Measurements from ENCODE around the gene CCT5.

DNA sequence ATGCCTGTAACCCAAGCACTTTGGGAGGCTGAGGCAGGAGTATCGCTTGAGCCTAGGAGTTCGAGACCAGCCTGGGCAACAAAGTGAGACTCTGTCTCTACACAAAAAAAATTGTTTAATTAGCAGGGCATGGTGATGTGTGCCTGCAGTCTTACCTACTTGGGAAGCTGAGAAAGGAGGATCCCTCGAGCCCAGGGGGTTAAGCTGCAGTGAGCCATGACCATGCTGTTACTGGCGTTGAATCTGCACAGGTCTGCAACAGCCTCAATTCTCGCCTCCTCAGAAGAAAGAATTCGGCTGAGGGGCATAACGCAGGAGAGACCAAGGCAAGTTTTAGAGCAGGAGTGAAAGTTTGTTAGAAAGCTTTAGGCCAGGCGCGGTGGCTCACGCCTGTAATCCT, 18.0 kb downstream of the CCT5 start:
- TF ChIP-seq, protein P1, sequence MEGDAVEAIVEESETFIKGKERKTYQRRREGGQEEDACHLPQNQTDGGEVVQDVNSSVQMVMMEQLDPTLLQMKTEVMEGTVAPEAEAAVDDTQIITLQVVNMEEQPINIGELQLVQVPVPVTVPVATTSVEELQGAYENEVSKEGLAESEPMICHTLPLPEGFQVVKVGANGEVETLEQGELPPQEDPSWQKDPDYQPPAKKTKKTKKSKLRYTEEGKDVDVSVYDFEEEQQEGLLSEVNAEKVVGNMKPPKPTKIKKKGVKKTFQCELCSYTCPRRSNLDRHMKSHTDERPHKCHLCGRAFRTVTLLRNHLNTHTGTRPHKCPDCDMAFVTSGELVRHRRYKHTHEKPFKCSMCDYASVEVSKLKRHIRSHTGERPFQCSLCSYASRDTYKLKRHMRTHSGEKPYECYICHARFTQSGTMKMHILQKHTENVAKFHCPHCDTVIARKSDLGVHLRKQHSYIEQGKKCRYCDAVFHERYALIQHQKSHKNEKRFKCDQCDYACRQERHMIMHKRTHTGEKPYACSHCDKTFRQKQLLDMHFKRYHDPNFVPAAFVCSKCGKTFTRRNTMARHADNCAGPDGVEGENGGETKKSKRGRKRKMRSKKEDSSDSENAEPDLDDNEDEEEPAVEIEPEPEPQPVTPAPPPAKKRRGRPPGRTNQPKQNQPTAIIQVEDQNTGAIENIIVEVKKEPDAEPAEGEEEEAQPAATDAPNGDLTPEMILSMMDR (IDR thresholded peaks at IDR 0.05): no peak
- TF ChIP-seq EP300 (IDR thresholded peaks at IDR 0.05) (no peak), POLR2AphosphoS5 (IDR thresholded peaks at IDR 0.05) (no peak)
